ENCODE data around the gene CNGB1. TPM values are rescaled to one million over a fixed set of nuclear protein-coding genes. Genes with fewer than 3 reads are reported as not detected.

CNGB1 gene
- total and polyA plus RNA-seq, 2 of the 13 experiments (the other 11 are each of a cell fraction or from before 2014, with no cell fraction given), result 0.02 to 0.15 TPM

GRCh38 chr16:58001781-58002415 is 31.0 kb upstream of the CNGB1 start (continued):
- TF ChIP-seq ZBTB40 (IDR thresholded peaks at IDR 0.05) (no peak), ZBTB40 (CRISPR knock-in tag; IDR thresholded peaks at IDR 0.05) (no peak), ASH2L (IDR thresholded peaks at IDR 0.05; ENCODE audit: insufficient read length, low read depth, low read length) (peak; percentile 55), ZNF354B (CRISPR knock-in tag; IDR thresholded peaks at IDR 0.05) (no peak), THYN1 (CRISPR knock-in tag; IDR thresholded peaks at IDR 0.05; ENCODE audit: borderline replicate concordance, low read depth) (no peak), THAP11 (CRISPR knock-in tag; IDR thresholded peaks at IDR 0.05) (no peak), YEATS4 (CRISPR knock-in tag; IDR thresholded peaks at IDR 0.05; ENCODE audit: borderline replicate concordance) (0 out of 2 replicates have a peak, but pooled peaks have one; percentile 4), ATF7-NPFF (CRISPR knock-in tag; IDR thresholded peaks at IDR 0.05; ENCODE audit: low read depth) (peak; percentile 3; the same call in 1 of the 2 replicates), BCL6 (CRISPR knock-in tag; IDR thresholded peaks at IDR 0.05) (0 out of 2 replicates have a peak, but pooled peaks have one; percentile 22), HNRNPK (IDR thresholded peaks at IDR 0.05; ENCODE audit: low read depth, low read length, poor library complexity, severe bottlenecking) (no peak), ZNF768 (CRISPR knock-in tag; IDR thresholded peaks at IDR 0.05) (no peak), ZNF205 (CRISPR knock-in tag; IDR thresholded peaks at IDR 0.05) (no peak), CREB3 (CRISPR knock-in tag; IDR thresholded peaks at IDR 0.05) (no peak), ZFX (CRISPR knock-in tag; IDR thresholded peaks at IDR 0.05; ENCODE audit: low read depth) (peak; percentile 6; the same call in 1 of the 2 replicates), ZNF780A (CRISPR knock-in tag; IDR thresholded peaks at IDR 0.05) (no peak), ZNF576 (CRISPR knock-in tag; IDR thresholded peaks at IDR 0.05) (no peak), BATF2 (CRISPR knock-in tag; IDR thresholded peaks at IDR 0.05) (0 out of 2 replicates have a peak, but pooled peaks have one; percentile 31), ZNF724P (CRISPR knock-in tag; IDR thresholded peaks at IDR 0.05; ENCODE audit: borderline replicate concordance) (no peak), ARNTL (CRISPR knock-in tag; IDR thresholded peaks at IDR 0.05) (no peak)

Data from HepG2 (cell line).